H1 (cell line): ENCODE results near the gene CRYGS.

Source experiments
- CHD2 ChIP-seq: IDR thresholded peaks from 2 replicates; pipeline ENCODE4 v1.6.1; 2012; ENCODE audit warnings: low read length, improper control_type of control experiment
- GABPA ChIP-seq: IDR thresholded peaks from 2 replicates; pipeline ENCODE4 v1.6.1; 2011; ENCODE audit warnings: mild to moderate bottlenecking, low read length, moderate library complexity, borderline replicate concordance; ENCODE audit not compliant: insufficient read depth
- GTF2F1 ChIP-seq: IDR thresholded peaks from 2 replicates; pipeline ENCODE4 v1.6.1; 2012; ENCODE audit warnings: low read depth, low read length, improper control_type of control experiment, borderline replicate concordance
- POLR2A ChIP-seq, 2 experiments: IDR thresholded peaks; 1 replicate in 1 of 2; 2 replicates in 1 of 2; pipeline ENCODE4 v1.6.1; 2011; ENCODE audit warnings: low read depth in 2 of 2, low read length in 2 of 2, mild to moderate bottlenecking in 2 of 2; ENCODE audit errors: control extremely low read depth in 1 of 2
- SIRT6 ChIP-seq: IDR thresholded peaks from one replicate; pipeline ENCODE4 v1.7.1; 2012; ENCODE audit warnings: low read length, inconsistent platforms
- TAF1 ChIP-seq: IDR thresholded peaks from 2 replicates; pipeline ENCODE4 v1.6.1; 2011; ENCODE audit warnings: mild to moderate bottlenecking, low read depth, low read length
- TEAD4 ChIP-seq: IDR thresholded peaks from 2 replicates; pipeline ENCODE4 v1.6.1; 2012; ENCODE audit warnings: low read depth, low read length, inconsistent platforms, mixed read lengths
- TF ChIP-seq, protein P1 (sequence below), 3 experiments: IDR thresholded peaks; 1 replicate in 2 of 3; 2 replicates in 1 of 3; pipeline versions ENCODE4 v1.5.1 to v1.6.1; 2011; ENCODE audit warnings: low read length in 3 of 3, mild to moderate bottlenecking in 3 of 3, inconsistent platforms in 2 of 3, low read depth in 1 of 3, moderate library complexity in 1 of 3; ENCODE audit not compliant: insufficient read depth in 1 of 3; ENCODE audit errors: control extremely low read depth in 1 of 3

GRCh38 chr3:186551387-186551786 lies 7.2 kb upstream of the CRYGS start:
- TF ChIP-seq, protein P1, sequence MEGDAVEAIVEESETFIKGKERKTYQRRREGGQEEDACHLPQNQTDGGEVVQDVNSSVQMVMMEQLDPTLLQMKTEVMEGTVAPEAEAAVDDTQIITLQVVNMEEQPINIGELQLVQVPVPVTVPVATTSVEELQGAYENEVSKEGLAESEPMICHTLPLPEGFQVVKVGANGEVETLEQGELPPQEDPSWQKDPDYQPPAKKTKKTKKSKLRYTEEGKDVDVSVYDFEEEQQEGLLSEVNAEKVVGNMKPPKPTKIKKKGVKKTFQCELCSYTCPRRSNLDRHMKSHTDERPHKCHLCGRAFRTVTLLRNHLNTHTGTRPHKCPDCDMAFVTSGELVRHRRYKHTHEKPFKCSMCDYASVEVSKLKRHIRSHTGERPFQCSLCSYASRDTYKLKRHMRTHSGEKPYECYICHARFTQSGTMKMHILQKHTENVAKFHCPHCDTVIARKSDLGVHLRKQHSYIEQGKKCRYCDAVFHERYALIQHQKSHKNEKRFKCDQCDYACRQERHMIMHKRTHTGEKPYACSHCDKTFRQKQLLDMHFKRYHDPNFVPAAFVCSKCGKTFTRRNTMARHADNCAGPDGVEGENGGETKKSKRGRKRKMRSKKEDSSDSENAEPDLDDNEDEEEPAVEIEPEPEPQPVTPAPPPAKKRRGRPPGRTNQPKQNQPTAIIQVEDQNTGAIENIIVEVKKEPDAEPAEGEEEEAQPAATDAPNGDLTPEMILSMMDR (IDR thresholded peaks at IDR 0.05; ENCODE audit: control extremely low read depth in 1 of 3, insufficient read depth in 1 of 3, low read depth in 1 of 3, low read length in 3 of 3): no peak
- no peak for TF ChIP-seq TEAD4
- TF ChIP-seq GABPA: no peak
- TF ChIP-seq CHD2: no peak
- TF ChIP-seq TAF1: no peak
- TF ChIP-seq POLR2A (IDR thresholded peaks at IDR 0.05; ENCODE audit: control extremely low read depth in 1 of 2, low read depth in 2 of 2, low read length in 2 of 2): no peak
- TF ChIP-seq GTF2F1: no peak
- no peak for TF ChIP-seq SIRT6
